ENCODE results near the gene PHF21A.

Gene PHF21A

GRCh38 chr11:45933131-45933831 lies 188.0 kb downstream of the PHF21A start:
- DNase-seq, result no peak

- DNase-seq, result no peak
These were observed 189.0 kb downstream of the PHF21A start for GRCh38 chr11:45932217-45932616.

GRCh38 chr11:45931739-45932138 lies 189.5 kb downstream of the PHF21A start:
- no peak for DNase-seq

- no peak for DNase-seq
These were observed 190.2 kb downstream of the PHF21A start for GRCh38 chr11:45930951-45931570.

GRCh38 chr11:45930031-45930794 lies 191.0 kb downstream of the PHF21A start:
- no peak for DNase-seq

- DNase-seq, result no peak
These were observed 191.7 kb downstream of the PHF21A start for GRCh38 chr11:45929486-45930030.

GRCh38 chr11:45928535-45929215 lies 192.6 kb downstream of the PHF21A start:
- no peak for DNase-seq

- DNase-seq, result no peak
These were observed 193.4 kb downstream of the PHF21A start for GRCh38 chr11:45927684-45928413.

GRCh38 chr11:45927332-45927683 lies 193.9 kb downstream of the PHF21A start:
- no peak for DNase-seq

- DNase-seq, result no peak
These were observed 194.5 kb downstream of the PHF21A start for GRCh38 chr11:45926536-45927331.

- no peak for DNase-seq
These were observed 195.3 kb downstream of the PHF21A start for GRCh38 chr11:45926001-45926401.

GRCh38 chr11:45925550-45925949 lies 195.7 kb downstream of the PHF21A start:
- DNase-seq, result no peak

GRCh38 chr11:45924927-45925326 lies 196.3 kb downstream of the PHF21A start:
- no peak for DNase-seq

GRCh38 chr11:45924036-45924915 lies 197.0 kb downstream of the PHF21A start:
- DNase-seq, result peak; percentile 34

- peak; percentile 78 for DNase-seq
These were observed 198.7 kb downstream of the PHF21A start, which contains the start of gene LARGE2 for GRCh38 chr11:45922425-45923082. LARGE2 (plus strand) TSS chr11:45922656; CDS start chr11:45922883, 227 bp downstream.

GRCh38 chr11:45921561-45922424 lies 199.5 kb downstream of the PHF21A start:
- peak; percentile 84 for DNase-seq

GRCh38 chr11:45920531-45921477 lies 200.4 kb downstream of the PHF21A start:
- no peak for DNase-seq

Data from right kidney (tissue), 1 donor.